Stimulated activated CD4-positive, alpha-beta T cell treated with anti-CD3 and anti-CD28 coated beads, Interleukin-1b, Interleukin-23, amount 100 ng/mL, for 1 hour (primary cell): Measurements from ENCODE around the gene ARV1.
A peak's percentile ranks its signal among the peaks of the same experiment; 100 is the strongest.

Source experiments
- DNase-seq, 2 donors: peaks; one replicate each; pipeline ENCODE4 v3.0.0-alpha.2; 2020; ENCODE audit warnings: low read depth in 2 of 2

Gene ARV1

DNA sequence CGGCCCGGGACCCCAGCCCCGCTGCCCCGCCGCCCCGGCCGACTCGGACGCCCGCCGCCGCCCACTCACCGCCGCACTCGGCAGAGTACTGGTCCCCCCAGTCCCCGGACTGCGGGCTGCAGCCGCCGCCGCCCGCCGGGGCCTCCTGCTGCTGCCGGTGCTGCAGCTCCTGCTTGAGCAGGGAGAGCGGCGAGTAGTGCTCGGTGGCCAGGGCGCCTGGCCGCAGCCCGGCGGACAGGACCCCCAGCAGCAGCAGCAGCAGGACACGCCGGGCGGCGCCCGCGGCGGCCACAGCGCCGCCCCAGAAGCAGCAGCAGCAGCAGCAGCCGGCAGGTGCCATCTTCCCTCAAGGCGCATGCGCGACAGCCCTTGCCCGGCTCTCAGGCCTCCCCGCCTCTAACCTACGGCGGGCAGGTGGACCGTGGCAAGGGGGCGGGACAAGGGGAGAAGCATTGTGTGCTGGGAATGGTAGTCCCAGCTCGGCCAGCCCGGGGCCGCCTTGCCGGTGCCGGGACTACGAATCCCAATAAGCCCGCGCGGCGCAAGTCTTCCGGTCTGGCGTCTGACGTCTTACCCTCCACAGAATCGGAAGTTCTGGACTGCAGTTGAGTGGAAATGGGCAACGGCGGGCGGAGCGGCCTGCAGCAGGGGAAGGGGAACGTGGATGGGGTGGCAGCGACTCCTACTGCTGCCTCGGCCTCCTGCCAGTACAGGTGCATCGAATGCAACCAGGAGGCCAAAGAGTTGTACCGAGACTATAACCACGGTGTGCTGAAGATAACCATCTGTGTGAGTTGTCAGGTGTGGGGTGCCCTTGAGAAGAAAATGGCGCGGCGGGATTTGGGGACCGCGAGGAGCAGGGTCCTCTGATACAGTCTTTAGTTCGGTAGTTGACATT lies at the start of gene ARV1, which contains the start of gene TTC13:
Gene ARV1 (plus strand): TSS at position 604 of the 898 bp plus-strand sequence. CDS start 12 bp downstream, at position 616.
Gene TTC13 (minus strand): TSS at position 371 of the 898 bp plus-strand sequence. CDS start 31 bp downstream, at position 340.
- peak; percentile 94 for DNase-seq

DNA sequence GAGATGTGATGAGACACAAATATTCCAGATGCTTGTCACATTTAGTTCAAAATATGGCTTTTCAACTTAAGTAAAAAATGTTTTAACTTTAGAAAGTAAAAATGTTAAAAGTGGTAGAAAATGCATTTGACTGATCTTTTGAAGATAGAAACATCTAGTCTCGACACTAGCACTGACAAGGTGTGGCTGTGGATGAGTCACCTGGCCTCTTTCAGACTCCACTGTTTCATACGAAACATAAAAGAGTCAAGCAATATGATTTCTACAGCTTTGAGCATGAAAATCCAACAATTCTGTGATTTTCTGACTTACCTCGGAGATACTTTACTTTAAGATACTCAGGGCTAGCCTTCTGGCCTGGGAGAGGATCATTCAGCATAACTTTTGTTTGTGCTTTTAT lies 47.9 kb upstream of the ARV1 start:
- no peak for DNase-seq

DNA sequence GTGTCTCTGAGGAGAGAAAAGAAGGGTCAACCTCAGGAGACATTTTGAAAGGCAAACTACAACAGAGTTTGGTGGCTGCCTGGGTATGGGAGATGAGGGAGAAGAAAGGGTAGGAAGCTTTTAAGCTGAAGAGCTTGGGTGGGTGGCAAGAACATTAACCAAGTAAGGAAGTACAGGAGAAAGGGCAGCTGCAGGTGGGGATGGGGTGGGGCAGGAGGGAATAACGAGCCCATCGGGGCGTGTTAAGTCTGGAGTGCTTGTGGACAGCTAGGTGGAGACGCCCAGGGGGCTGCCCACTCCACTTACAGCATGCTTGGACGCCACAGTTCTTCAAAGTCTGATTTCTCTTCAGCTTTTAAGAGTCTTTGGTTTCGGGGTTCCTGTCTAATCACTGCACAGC lies 43.0 kb upstream of the ARV1 start:
- no peak for DNase-seq

DNA sequence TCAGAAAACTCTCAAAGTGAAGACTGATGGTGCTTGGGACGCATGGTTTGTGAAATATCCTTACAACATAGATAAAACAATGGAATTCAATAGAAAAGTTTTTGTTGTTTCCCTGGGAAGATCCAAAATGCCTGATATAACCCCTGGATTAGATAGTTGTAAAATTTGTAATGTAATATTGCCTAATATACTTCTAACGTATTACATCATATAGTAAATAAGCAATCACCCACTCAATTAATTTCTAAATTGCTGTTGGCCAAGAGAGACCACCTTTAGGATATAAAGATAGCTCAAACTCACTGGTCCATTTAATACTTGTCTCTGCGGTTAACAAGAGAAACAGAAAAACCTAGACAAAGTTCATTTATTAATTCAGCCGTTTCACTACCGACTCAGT lies 42.4 kb upstream of the ARV1 start:
- no peak for DNase-seq

DNA sequence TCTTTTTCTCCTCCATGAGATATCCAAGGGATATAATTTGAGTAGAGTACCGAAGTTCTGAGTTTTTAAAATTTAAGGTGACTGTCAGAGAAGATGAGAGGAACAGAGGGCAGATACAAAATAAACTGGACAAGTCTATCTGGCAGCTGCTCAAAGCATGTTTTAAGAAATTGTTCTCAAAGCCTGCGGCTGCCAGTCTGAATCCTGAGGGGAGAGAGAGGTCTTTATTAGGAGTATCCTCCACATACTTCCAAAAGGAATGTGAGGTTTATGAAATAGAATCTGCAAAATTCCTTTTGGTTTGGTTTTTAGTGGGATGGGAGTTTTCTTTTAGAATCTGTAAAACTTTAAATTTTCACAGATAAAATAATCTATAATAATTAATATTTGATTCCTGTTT lies 41.5 kb upstream of the ARV1 start:
- no peak for DNase-seq

DNA sequence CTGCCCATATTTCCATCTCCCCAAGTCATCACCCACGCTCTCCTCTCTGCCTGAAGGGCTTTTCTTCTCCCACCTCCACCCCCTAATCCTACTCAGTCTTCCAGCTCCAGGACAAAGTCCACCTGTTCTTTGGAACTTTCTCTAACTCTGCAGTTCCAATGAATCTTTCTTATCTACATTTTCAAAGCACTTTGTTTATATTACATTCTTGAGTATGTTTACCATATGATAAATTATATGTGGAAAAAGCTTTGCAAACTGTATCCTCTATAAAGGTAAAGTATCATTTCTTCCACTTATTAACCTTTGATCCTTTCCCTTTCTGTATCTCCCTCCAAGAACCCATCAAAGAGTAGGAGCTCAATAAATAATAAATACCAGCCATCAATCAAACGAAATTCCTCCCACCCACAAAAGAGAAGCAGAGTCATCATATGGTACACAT lies 39.9 kb upstream of the ARV1 start:
- no peak for DNase-seq

DNA sequence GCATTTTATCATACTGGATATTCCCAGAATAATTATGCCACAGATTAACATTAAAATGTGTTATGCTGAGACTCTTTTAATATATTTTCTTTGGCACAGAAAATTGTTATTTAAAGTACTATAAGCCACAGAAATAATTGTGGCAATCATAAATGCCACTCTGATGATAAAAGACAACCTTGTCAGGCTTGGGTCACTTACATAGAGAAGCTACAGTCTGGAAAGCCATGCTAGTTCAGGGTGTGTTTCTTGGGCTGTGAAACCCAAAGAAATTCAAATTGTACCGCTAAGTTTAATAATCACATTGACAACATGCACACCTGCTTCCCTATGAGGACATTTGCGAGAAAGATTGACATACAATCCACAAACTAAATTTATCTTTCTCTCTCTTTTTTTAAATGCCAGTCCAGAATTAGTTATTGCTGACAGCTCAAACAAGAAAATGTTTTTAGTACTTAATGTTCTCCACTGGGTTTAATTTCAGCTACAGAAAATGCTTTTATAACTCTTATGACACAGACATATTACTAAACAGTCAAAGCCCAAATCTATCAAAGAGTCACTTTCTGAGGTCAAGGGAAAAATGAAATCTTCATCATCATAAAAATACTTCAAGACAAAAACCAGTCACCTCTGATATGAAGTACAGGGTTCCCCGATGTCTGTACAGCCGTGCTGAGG lies 38.9 kb upstream of the ARV1 start:
- DNase-seq: no peak

DNA sequence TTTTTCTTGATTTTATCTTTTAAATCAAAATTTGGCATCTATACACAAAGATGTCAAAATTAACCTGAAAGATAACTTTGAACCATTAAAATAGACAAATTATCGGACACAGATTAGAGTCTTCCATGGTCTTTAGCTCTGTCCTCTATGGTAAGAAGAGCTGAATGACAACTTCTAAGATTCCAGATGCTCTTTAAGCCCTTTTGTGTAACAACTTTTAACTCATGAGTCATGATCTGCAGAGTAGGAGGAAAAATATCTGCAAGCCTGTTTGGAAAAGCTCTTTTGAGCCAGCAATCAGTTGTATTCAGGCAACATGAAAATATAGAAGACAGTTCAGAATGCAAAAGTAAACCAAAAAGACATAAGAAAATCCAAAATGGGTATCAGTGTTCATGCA lies 38.0 kb upstream of the ARV1 start:
- DNase-seq: no peak

DNA sequence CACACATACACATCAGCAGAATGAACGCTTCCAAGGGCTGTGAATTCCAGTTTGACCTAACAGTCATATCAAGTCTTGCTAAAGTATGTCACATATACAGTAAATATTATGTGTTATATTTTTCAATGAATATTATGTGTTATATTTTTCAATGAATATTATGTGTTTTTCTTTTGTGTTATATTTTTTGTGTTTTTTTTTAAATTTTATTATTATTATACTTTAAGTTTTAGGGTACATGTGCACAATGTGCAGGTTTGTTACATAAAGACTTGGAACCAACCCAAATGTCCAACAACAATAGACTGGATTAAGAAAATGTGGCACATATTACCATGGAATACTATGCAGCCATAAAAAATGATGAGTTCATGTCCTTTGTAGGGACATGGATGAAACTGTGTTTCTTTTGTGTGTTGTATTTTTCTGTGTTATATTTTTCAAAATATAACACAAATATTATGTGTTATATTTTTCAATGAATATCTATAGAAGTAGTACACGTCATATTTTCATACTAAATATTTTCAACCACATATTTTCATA lies 35.8 kb upstream of the ARV1 start:
- no peak for DNase-seq

DNA sequence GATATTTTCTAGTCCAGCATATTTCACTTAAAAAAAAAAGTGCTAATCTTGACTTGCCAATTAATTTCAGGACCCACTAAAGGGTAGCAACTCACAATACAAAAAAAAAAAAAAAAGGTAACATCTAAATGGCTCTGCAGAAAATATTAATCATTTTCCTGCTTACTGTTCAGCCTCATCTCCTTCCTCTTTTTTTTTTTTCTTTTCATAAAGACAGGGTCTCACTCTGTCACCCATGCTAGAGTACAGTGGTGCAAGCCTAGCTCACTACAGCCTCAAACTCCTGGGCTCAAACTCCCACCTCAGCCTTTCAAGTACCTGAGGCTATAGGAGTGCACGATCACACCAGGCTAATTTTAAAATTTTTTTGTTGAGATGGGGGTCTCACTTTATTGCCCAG lies 30.6 kb upstream of the ARV1 start:
- no peak for DNase-seq

DNA sequence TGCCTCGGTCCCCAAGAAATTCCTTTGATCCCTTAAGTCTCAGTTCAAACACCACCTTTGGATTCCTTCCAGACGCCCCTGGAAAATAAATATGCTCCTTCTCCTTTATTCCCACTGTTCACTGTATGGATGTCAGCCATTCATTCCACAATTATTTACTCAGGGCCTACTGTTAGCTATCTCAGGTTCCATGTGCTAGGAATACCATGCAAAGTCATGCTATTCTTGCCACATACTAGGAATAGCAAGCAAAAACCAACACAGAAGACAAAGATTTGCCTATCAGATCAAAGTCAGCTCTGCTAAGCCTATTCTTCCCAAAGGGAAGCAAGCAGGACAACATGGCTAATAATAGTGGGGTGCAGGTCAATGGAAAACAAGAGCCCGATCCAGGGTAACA lies 30.0 kb upstream of the ARV1 start:
- DNase-seq: no peak

DNA sequence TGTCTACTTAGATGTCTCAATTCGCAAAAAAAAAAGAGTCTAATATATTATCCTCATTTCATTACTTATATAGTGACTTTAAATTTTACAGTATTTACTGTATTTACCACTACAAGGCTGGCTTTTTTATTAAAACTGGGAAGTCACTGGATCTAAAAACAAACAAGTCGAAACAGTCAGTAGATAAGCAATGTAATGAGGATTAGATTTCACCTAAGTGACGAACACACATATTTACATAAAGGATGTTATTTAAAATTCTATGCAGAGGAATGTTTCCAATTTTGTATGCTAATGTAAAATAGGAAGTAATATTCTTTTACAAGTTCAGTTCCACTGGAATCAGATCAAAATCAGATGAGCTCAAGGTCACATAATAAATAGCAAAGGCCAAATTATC lies 28.5 kb upstream of the ARV1 start:
- no peak for DNase-seq

DNA sequence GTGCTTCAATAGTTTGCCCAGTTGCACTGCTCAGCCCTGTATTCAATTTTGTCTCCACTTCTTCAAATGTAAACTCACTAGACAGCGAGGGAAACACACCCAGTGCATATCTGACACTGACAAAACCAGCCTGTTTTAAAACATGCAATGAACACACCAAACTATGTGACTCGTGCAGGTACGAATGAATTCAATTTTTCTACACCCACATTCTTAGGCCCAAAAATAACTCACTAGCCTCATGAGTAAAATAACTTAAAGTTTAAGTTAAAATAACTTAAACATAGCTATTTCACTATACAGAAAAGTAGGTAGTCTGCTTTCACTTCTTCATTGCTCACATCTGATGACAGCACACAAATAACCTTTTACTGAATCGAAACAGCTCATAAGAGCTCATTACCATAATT lies 21.3 kb upstream of the ARV1 start:
- DNase-seq: no peak

DNA sequence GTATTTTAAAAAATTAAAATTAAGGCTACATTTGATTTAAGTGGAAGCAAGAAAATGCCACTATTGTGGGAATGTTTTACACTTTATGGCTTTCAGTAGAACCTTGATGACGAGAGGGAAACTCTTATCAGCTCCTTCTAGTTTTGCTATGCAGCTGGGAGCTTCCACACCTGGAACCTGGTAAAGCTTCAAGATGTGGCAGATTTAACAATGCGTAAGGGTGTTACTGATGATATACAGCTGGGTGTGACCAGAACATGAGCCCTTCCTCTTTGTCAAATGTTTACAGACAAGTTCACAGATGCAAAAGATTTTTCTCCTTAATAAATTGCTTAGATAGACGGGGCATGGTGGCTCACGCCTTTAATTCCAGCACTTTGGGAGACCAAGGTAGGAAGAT lies 20.5 kb upstream of the ARV1 start:
- DNase-seq: no peak

DNA sequence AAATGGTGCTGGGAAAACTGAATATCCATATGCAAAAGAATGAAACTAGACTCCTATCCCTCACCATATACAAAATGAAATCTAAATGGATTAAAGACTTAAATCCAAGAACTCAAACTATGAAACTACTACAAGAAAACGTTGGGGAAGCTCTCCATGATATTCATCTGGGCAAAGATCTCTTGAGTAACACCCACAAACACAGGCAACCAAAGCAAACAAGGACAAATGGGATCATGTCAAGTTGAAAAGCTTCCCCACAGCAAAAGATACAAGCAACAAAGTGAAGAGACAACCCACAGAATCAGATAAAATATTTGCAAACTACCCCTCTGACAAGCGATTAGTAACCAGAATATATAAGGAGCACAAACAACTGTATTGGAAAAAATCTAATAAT lies 14.0 kb upstream of the ARV1 start:
- no peak for DNase-seq

DNA sequence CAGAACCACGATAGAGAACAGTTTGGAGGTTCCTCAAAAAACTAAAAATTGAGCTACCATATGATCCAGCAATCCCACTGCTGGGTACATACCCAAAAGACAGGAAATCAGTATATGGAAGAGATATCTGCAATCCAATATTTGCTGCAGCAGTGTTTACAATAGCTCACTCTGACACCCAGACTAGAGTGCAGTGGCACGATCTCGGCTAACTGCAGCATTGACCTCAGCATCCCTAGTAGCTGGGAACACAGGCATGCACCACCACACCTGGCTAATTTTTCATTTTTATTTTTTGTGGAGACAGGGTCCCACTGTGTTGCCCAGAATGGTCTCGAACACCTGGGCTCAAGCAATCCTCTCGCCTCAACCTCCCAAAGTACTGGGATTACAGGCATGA lies 13.4 kb upstream of the ARV1 start:
- no peak for DNase-seq

DNA sequence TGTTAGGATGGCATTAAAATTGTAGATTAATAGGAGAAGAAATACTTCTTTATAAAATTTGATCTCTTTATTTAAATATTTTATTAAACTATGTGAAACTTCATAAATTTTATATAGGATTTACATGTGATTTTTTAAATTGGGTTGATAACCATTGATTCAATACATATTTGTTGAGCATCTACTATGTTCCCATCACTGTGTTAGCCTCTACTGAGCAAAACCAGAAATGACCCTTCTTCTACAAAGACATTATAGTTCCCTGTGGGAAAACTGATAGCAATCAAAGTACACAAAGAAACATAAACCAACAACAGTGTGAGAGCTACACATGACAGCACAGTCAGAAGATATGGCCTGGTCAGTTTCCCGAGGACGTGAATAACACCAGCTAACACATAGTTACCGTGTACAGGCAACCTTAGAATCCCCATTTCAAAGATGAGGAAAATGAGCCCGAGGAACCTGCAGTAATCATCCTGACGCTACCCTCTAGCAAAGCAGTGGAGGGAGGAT lies 12.5 kb upstream of the ARV1 start:
- no peak for DNase-seq

DNA sequence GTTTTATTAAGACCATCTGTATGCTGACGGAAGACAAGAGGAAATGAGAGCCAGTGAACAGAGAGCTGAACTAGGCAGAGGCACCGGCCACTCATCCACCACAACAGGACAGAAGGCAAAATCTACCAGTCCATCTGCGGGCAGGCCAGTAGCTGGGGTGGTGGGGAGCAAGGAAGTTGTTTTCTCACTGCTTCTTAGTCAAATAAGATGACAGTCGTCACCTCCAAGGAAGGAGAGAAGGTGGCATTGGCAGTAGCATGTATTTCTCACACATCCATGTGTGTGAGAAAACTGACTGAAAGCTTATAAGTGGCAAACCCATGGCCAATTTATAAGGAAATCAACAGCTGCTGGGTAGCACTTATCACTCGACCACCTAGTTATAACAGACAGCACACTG lies 8.5 kb upstream of the ARV1 start:
- DNase-seq: no peak

DNA sequence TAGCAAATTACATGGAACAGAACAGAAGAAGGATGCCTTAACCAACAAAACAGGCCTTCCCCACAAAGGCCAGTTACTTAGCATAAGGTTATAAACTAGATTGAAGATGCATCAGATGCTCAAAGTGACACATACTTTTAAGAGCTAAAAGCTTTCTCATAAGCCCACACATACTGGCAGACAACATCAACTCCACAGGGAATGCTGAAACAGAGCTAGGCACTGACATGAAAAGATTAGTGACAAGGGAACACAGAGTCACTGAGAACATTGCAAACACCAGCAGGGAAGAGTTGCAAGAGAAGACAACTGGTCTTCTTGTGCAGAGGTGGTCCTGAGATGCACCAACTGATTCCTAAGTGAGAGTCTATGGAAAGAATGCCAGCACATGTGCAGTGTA lies 7.1 kb upstream of the ARV1 start:
- no peak for DNase-seq

DNA sequence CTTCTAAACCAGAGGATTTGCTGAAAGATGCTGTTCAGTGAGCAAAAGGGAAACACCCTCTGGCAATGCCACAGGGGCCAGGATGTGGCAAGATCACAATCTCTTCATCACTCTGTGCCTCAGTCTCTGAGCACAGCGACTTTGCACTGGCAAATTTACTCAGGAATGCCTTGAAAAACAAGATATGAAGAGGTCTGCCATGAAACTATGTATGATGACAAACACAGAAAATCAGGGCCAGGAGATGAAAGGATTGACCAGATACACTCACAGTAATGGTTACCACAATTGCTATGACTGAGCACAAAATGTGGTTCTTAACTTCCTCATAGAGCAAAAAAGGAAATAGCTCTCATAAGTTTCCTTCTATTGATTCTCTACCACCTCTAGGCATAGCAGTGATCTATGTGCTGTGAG lies 6.0 kb upstream of the ARV1 start:
- no peak for DNase-seq

DNA sequence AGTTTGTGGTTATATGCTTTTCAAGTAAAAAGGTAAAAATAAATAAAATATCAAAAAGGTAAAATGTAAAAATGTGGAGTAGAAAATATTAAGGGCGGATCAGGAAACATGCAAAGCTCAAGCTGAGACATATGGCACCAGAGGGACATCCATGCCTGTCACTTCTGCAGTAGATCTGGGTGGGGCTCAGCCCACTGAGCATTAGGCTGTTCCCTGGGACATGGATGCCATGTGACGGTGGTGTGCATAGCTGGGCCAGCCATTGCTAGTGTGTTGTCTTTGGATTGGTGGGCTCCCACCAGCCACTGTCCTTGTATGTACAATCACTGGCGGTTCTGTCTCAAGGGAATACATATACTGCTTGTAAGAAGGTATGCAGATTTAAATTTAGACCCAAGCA lies 3.3 kb upstream of the ARV1 start:
- no peak for DNase-seq

DNA sequence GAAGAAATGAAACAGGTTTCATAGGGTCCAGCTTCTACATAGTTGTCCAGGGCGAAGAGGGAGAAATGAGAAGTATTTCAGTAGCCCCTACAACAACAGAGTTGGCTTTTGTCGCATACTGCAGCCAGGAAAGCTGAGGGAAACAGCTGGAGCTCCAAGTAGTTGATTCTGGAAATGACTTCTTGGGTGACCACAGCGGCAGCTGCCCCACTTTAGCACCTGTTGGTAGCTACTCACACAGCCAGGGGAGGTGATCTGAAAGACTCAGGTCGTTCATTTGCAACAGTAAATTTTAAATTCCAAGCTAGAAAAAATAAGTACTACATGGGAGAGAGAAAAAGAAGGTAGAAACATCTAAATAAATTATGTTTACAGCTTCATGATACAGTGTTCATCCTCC lies 2.5 kb upstream of the ARV1 start:
- DNase-seq: no peak
